Measurements from ENCODE around the gene RABGGTB. TPM values are rescaled to one million over a fixed set of nuclear protein-coding genes. Genes with fewer than 3 reads are reported as not detected.
A peak's percentile ranks its signal among the peaks of the same experiment; 100 is the strongest.
"Not testable (repeated sequence)": the region's sequence is repeated elsewhere in the genome, so short reads cannot be mapped to it uniquely, and the experiment has no call there.

Gene RABGGTB
- total RNA-seq (100 to 1,000 TPM in 3 of 5 experiments, 10 to 100 TPM in 2; 89.7 to 140 (median 101) TPM), polyA plus RNA-seq (10 to 100 TPM; 10.1 to 12.1 TPM), total RNA-seq (125 reads per million, percentile 88 among the genes with 10 or more reads in this experiment)

DNA sequence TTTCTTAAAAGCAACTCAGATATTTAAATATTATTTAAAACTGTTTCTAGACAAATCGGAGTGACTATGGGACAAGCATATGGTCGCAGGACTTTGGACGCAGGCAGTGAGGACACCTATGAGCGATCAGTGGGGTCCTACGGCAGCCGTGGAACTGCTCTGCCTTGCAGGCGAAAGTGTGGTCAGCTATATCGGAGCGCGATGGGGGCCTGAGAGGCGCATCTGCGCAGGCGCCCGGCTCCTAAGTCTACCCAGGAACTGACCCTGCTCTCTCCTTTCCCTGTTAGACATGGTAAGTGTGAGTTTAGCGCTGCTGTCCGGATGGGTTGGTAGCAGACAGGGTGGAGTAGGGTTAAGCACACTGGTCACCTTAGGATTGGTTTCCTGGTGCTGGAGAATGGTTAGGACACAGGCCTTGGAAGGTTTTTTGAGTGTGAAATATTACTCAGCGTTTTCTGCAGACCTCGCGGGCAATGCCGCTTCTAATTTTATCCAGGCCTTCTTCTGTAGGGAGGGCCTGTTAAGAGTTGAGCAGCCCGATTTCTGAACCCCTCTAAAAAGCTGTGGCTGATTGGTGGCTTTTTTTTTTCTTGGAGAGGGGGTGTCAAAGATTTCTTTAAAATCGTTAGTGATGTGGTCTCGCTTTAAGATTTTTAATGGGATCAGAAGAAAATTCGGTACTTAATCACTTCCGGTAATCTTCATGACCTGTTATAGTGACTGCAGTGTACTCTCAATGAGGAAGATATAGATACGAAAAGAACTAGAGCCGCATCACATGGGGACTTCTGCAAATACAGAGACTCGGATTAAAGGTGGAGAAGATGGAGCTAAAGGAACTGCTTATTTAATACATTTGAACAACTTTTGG, at the start of gene RABGGTB:
Gene RABGGTB, plus strand, starts transcription at position 274 of the 871 bp plus-strand sequence. Its CDS starts 16 bp downstream, at position 290.
- H3K4me3 Mint-ChIP-seq: peak within 1 kb of the TSS; percentile 88 to 99 (median 97)
- H3K4me3 ChIP-seq (ENCODE audit: low read length): peak within 1 kb of the TSS; percentile 97
- intact Hi-C loops (cut with micrococcal nuclease): loop anchor here (1.0 to 10.0 kb wide), 15 partner anchors 44 to 1993 kb away; partner anchors contain the start of genes ACADM (in 2 of the 2), MIGA1 (in 2 of the 2), PIGK (in 2 of the 2) and ZZZ3 (in 2 of the 2)
- H3K27ac Mint-ChIP-seq: peak within 1 kb of the TSS; percentile 85 to 99 (median 97)
- DNase-seq: peak; percentile 87 to 94 (median 91)
- H3K27ac ChIP-seq (ENCODE audit: low read depth, low read length): peak within 1 kb of the TSS; percentile 83
- no peaks in the 10 kb centered on the region for H3K27me3 ChIP-seq (ENCODE audit: control insufficient read depth in 2 of 2, insufficient read depth in 2 of 2, low read length in 2 of 2)
- peaks cover 4 to 22% (median 10%) of the 10 kb centered on the region in 3 experiments for H3K36me3 ChIP-seq (ENCODE audit: control insufficient read depth in 2 of 3, insufficient read depth in 3 of 3, low read length in 3 of 3)
- H3K4me1 Mint-ChIP-seq: peaks cover 44 to 62% (median 48%) of the 10 kb centered on the region in 7 donors
- H3K27me3 Mint-ChIP-seq: peaks cover 0 to 7% (median 0%) of the 10 kb centered on the region in 5 donors
- POLR2A ChIA-PET: interaction anchor here (0.6 to 1.6 kb wide), 5 partner anchors 14 to 413 kb away, joined by 3 to 4 read pairs (median 3); no protein-coding TSS in a partner anchor
- ATAC-seq: peak; percentile 98
- peaks cover 0 to 5% (median 0%) of the 10 kb centered on the region in 11 donors for H3K9me3 Mint-ChIP-seq
- H3K9me3 ChIP-seq (ENCODE audit: control insufficient read depth in 2 of 3, low read length in 3 of 3): no peaks in the 10 kb centered on the region
- H3K4me1 ChIP-seq (ENCODE audit: control insufficient read depth in 2 of 2, insufficient read depth in 2 of 2, low read length in 2 of 2): peaks cover 33 to 44% of the 10 kb centered on the region in 2 donors
- CTCF ChIA-PET: interaction anchor here (1.0 kb wide), 1 partner anchor 22 kb away, joined by 3 read pairs; no protein-coding TSS in a partner anchor
- peaks cover 3 to 34% (median 15%) of the 10 kb centered on the region in 5 donors for H3K36me3 Mint-ChIP-seq

GRCh38 chr1:75742047-75742625, 43.9 kb upstream of the RABGGTB start:
- no peak overlapping the region for H3K4me3 Mint-ChIP-seq
- H3K27me3 ChIP-seq (ENCODE audit: control insufficient read depth in 2 of 2, insufficient read depth in 2 of 2, low read length in 2 of 2): no peaks in the 10 kb centered on the region
- peaks cover 4 to 53% (median 12%) of the 10 kb centered on the region in 5 donors for H3K36me3 Mint-ChIP-seq
- peaks cover 3 to 35% (median 7%) of the 10 kb centered on the region in 3 experiments for H3K36me3 ChIP-seq (ENCODE audit: control insufficient read depth in 2 of 3, insufficient read depth in 3 of 3, low read length in 3 of 3)
- no peak overlapping the region for H3K27ac Mint-ChIP-seq
- H3K4me3 ChIP-seq (ENCODE audit: low read length): no peak overlapping the region
- no peaks in the 10 kb centered on the region for H3K9me3 Mint-ChIP-seq
- peaks cover 0 to 6% (median 0%) of the 10 kb centered on the region in 7 donors for H3K4me1 Mint-ChIP-seq
- no peak for DNase-seq
- no peak overlapping the region for H3K27ac ChIP-seq (ENCODE audit: low read depth, low read length)
- H3K4me1 ChIP-seq (ENCODE audit: control insufficient read depth in 2 of 2, insufficient read depth in 2 of 2, low read length in 2 of 2): no peaks in the 10 kb centered on the region
- no peaks in the 10 kb centered on the region for H3K27me3 Mint-ChIP-seq
- intact Hi-C loops (cut with micrococcal nuclease): loop anchor here in 1 of 2 donors (5.0 kb wide), 1 partner anchor 45 kb away; the partner anchor contains the start of gene RABGGTB
- ChIA-PET POLR2A (no interaction called here), CTCF (no interaction called here)
- ATAC-seq: no peak
- H3K9me3 ChIP-seq (ENCODE audit: control insufficient read depth in 2 of 3, low read length in 3 of 3): no peaks in the 10 kb centered on the region

GRCh38 chr1:75745276-75745675, 40.8 kb upstream of the RABGGTB start:
- no peaks in the 10 kb centered on the region for H3K9me3 Mint-ChIP-seq
- H3K9me3 ChIP-seq (ENCODE audit: control insufficient read depth in 2 of 3, low read length in 3 of 3): no peaks in the 10 kb centered on the region
- H3K36me3 ChIP-seq (ENCODE audit: control insufficient read depth in 2 of 3, insufficient read depth in 3 of 3, low read length in 3 of 3): peaks cover 3 to 35% (median 7%) of the 10 kb centered on the region in 3 experiments
- H3K4me3 Mint-ChIP-seq: no peak overlapping the region
- POLR2A ChIA-PET: interaction anchor here (0.7 kb wide), 1 partner anchor 90 kb away, joined by 3 read pairs; no protein-coding TSS in a partner anchor
- no peaks in the 10 kb centered on the region for H3K4me1 ChIP-seq (ENCODE audit: control insufficient read depth in 2 of 2, insufficient read depth in 2 of 2, low read length in 2 of 2)
- ATAC-seq (peak; percentile 87), DNase-seq (no peak)
- no peaks in the 10 kb centered on the region for H3K27me3 ChIP-seq (ENCODE audit: control insufficient read depth in 2 of 2, insufficient read depth in 2 of 2, low read length in 2 of 2)
- H3K4me3 ChIP-seq (ENCODE audit: low read length): no peak overlapping the region
- H3K4me1 Mint-ChIP-seq: peaks cover 0 to 6% (median 0%) of the 10 kb centered on the region in 7 donors
- peak overlapping the region in 2 of 9 donors; percentile 28 to 41 for H3K27ac Mint-ChIP-seq
- intact Hi-C loops (cut with micrococcal nuclease): no loop called here
- peaks cover 0 to 56% (median 12%) of the 10 kb centered on the region in 5 donors for H3K36me3 Mint-ChIP-seq
- no peaks in the 10 kb centered on the region for H3K27me3 Mint-ChIP-seq
- no peak overlapping the region for H3K27ac ChIP-seq (ENCODE audit: low read depth, low read length)
- CTCF ChIA-PET: interaction anchor here (0.7 kb wide), 1 partner anchor 33 kb away, joined by 3 read pairs; no protein-coding TSS in a partner anchor

DNA sequence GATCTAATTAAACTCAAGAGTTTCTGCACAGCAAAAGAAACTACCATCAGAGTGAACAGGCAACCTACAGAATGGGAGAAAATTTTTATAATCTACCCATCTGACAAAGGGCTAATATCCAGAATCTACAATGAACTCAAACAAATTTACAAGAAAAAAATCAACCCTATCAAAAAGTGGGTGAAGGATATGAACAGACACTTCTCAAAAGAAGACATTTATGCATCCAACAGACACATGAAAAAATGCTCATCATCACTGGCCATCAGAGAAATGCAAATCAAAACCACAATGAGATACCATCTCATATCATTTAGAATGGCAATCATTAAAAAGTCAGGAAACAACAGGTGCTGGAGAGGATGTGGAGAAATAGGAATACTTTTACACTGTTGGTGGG, 28.8 kb upstream of the RABGGTB start:
- Mint-ChIP-seq H3K9me3 (peaks cover 0 to 24% (median 0%) of the 10 kb centered on the region in 11 donors), H3K36me3 (peaks cover 6 to 61% (median 55%) of the 10 kb centered on the region in 5 donors)
- POLR2A ChIA-PET; H3K27me3 ChIP-seq (ENCODE audit: control insufficient read depth in 2 of 2, insufficient read depth in 2 of 2, low read length in 2 of 2); DNase-seq; intact Hi-C loops (cut with micrococcal nuclease); H3K27ac ChIP-seq (ENCODE audit: low read depth, low read length); H3K27ac Mint-ChIP-seq; H3K9me3 ChIP-seq (ENCODE audit: control insufficient read depth in 2 of 3, low read length in 3 of 3); H3K4me1 Mint-ChIP-seq; H3K27me3 Mint-ChIP-seq; H3K4me3 Mint-ChIP-seq; CTCF ChIA-PET; H3K4me3 ChIP-seq (ENCODE audit: low read length); ATAC-seq; H3K4me1 ChIP-seq (ENCODE audit: control insufficient read depth in 2 of 2, insufficient read depth in 2 of 2, low read length in 2 of 2): not testable (repeated sequence)
- peaks cover 0 to 12% (median 4%) of the 10 kb centered on the region in 3 experiments for H3K36me3 ChIP-seq (ENCODE audit: control insufficient read depth in 2 of 3, insufficient read depth in 3 of 3, low read length in 3 of 3)

DNA sequence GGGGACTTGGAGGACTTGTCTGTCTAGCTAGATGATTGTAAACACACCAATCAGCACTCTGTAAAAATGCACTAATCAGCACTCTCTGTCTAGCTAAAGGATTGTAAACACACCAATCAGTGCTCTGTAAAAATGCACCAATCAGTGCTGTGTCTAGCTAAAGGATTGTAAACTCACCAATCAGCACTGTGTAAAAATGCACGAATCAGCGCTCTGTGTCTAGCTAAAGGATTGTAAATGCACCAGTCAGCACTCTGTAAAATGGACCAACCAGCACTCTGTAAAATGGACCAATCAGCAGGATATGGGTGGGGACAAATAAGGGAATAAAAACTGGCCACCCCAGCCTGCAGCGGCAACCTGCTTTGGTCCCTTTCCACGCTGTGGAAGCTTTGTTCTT, 27.5 kb upstream of the RABGGTB start:
- H3K4me3 Mint-ChIP-seq; H3K27ac ChIP-seq (ENCODE audit: low read depth, low read length); H3K27me3 ChIP-seq (ENCODE audit: control insufficient read depth in 2 of 2, insufficient read depth in 2 of 2, low read length in 2 of 2); intact Hi-C loops (cut with micrococcal nuclease); CTCF ChIA-PET; H3K4me1 Mint-ChIP-seq; H3K27ac Mint-ChIP-seq; H3K4me3 ChIP-seq (ENCODE audit: low read length); H3K4me1 ChIP-seq (ENCODE audit: control insufficient read depth in 2 of 2, insufficient read depth in 2 of 2, low read length in 2 of 2); ATAC-seq; H3K9me3 ChIP-seq (ENCODE audit: control insufficient read depth in 2 of 3, low read length in 3 of 3); POLR2A ChIA-PET; DNase-seq; H3K27me3 Mint-ChIP-seq: not testable (repeated sequence)
- peaks cover 5 to 52% (median 42%) of the 10 kb centered on the region in 5 donors for H3K36me3 Mint-ChIP-seq
- H3K36me3 ChIP-seq (ENCODE audit: control insufficient read depth in 2 of 3, insufficient read depth in 3 of 3, low read length in 3 of 3): peaks cover 0 to 12% (median 4%) of the 10 kb centered on the region in 3 experiments
- peaks cover 0 to 24% (median 0%) of the 10 kb centered on the region in 11 donors for H3K9me3 Mint-ChIP-seq

GRCh38 chr1:75764057-75764655, 21.9 kb upstream of the RABGGTB start:
- Histone ChIP-seq H3K36me3 (ENCODE audit: control insufficient read depth in 2 of 3, insufficient read depth in 3 of 3, low read length in 3 of 3) (no peaks in the 10 kb centered on the region), H3K4me3 (ENCODE audit: low read length) (no peak overlapping the region), H3K27ac (ENCODE audit: low read depth, low read length) (no peak overlapping the region), H3K27me3 (ENCODE audit: control insufficient read depth in 2 of 2, insufficient read depth in 2 of 2, low read length in 2 of 2) (no peaks in the 10 kb centered on the region), H3K9me3 (ENCODE audit: control insufficient read depth in 2 of 3, low read length in 3 of 3) (no peaks in the 10 kb centered on the region), H3K4me1 (ENCODE audit: control insufficient read depth in 2 of 2, insufficient read depth in 2 of 2, low read length in 2 of 2) (no peaks in the 10 kb centered on the region)
- ChIA-PET POLR2A (no interaction called here), CTCF (interaction anchor here (0.9 kb wide), 1 partner anchor 22 kb away, joined by 3 read pairs; the partner anchor contains the start of gene RABGGTB)
- intact Hi-C loops (cut with micrococcal nuclease): no loop called here
- H3K4me1 Mint-ChIP-seq: no peaks in the 10 kb centered on the region
- no peak overlapping the region for H3K27ac Mint-ChIP-seq
- H3K9me3 Mint-ChIP-seq: no peaks in the 10 kb centered on the region
- DNase-seq (no peak), ATAC-seq (no peak)
- H3K27me3 Mint-ChIP-seq: no peaks in the 10 kb centered on the region
- no peak overlapping the region for H3K4me3 Mint-ChIP-seq
- peaks cover 0 to 17% (median 10%) of the 10 kb centered on the region in 5 donors for H3K36me3 Mint-ChIP-seq
